Cardiac septum (tissue), 1 donor: Measurements from ENCODE around the gene KCNQ5. TPM values are rescaled to one million over a fixed set of nuclear protein-coding genes. Genes with fewer than 3 reads are reported as not detected.
"Not testable (repeated sequence)": the region's sequence is repeated elsewhere in the genome, so short reads cannot be mapped to it uniquely, and the experiment has no call there.

Experiments used
- DNase-seq: peaks from one replicate; pipeline ENCODE4 v3.0.0-alpha.2; 2020; ENCODE audit warnings: low spot score
- intact Hi-C: fragments of 100-400 bp; cut with DNase I; formaldehyde crosslinking; loops from one replicate; pipeline ENCODE4 v1.14.0; 2022
- total RNA-seq: library from RNA; stranded (reverse); fragmentation: NEBNext Ultra II Directional; extraction: Animal tissue kit (Norgen Biotek cat#: 25700); gene quantifications from one replicate; pipeline ENCODE4 v1.2.1, GENCODE V29; 2021
- donor health status: DM: no; HTN: no; CAD: no.

KCNQ5 gene
- total RNA-seq, 1 donor from 2014 or later, result not detected

DNA sequence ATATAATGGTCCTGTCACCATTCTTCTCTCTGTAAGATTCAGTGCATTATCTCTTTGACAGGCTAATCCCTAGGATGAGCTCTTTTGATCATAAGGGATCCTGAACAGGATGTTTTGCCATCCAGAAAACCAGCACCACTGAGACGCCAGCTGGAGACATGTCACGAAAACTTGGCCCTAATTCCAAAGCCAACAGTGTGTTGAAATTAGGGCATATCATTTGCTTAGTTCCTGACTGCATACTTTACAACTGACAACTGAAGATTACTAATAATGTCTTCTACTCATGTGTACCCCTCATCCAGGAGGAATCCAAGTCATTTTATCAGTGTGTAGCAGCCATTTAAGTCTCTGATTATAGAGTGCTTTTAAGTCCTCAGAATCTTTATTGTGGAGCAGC, 243.6 kb downstream of the KCNQ5 start:
- DNase-seq, result no peak
- intact Hi-C loops, result no loop called here

DNA sequence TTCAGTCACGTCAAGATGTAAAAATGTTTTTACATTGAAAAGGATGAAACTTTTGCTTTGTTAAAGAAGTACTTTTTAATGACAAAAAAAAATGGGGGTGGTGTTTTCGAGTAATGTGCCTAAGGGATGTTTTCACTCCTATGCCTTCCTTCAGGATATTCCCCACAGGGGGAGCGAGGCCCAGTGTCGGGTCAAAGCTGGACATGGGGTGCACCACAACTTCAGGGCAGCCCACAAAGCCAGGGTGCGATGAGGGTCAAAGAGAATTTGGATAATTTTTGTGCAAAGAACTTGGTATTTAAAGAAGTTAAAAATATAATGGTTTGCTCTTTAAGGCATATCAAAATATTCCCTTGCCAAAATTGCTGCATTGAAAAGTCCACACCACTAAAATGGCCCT, 247.8 kb downstream of the KCNQ5 start:
- intact Hi-C loops, result no loop called here
- DNase-seq, result no peak

DNA sequence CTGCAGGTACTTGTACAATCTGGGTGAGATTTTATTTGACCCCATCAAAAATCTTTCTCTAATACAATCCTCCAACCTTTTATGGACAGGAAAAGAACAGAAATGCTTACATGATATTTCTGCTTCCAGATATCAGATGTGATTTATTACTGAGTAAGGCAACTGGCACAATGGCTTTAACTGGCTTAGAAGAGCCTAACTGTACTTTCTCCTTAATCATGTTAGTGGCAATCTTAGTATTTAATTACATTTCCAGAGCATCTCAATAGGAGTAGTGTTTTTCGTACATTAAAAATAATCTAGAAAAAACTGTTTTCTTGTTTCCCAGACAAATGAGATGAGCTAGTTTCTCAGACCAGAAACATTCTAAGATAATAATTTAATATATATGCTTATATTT, 251.6 kb downstream of the KCNQ5 start:
- intact Hi-C loops, result no loop called here
- DNase-seq, result no peak

DNA sequence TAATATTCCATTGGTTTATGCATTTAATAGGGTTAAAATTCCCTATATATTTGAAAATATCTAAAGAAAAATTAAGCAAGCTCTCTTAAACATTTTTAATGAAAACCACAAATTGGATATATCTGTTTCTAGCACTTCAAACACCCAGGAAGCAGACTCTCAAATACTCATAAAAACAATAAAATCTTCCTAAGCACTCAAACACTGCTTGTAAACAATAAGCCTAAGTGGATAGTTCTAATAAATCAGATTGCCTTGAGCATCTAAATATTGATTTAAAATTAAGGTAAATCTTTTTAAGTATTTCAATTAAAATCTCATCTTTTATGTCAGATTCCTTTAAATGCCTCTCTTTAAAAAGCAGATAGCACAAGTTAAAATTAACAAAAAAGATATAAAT, 254.4 kb downstream of the KCNQ5 start:
- DNase-seq, result no peak
- intact Hi-C loops, result no loop called here

DNA sequence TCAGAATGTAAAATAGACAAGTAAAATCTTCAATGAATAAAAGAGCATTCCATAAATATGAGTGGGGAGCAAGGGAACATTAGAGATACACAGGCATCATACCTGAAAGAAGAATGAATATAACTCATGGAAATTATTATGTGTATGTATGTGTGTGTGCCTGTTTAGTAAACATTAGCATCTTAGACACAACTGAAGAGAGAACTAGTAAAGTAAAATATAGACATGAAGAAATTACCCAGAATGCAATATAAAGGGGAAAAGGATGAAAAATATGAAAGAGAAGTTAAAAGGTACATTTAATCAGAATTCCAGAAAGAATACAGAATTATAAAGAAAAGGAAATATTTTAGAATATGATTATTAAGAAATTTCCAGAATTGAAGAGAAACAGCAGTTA, 264.3 kb downstream of the KCNQ5 start:
- DNase-seq, result no peak
- intact Hi-C loops, result no loop called here

DNA sequence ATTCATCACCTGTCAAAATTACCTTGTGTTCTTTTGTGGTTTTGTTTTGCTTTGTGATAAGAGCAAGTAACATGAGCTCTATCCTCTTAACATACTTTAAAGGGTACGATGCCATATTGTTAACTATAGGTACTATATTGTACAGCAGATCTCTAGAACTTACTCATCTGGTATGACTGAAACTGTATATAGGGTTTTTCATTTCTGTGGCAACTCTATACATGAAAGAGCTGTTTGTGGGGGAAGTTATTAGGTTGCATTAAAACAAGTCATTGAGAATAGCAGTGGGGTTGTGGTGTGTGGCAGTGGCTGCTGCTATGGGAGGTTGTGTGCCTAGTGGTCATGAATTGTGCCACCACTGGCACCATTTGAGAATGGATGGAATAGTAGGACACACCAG, 268.4 kb downstream of the KCNQ5 start:
- intact Hi-C loops, result no loop called here
- DNase-seq, result no peak

DNA sequence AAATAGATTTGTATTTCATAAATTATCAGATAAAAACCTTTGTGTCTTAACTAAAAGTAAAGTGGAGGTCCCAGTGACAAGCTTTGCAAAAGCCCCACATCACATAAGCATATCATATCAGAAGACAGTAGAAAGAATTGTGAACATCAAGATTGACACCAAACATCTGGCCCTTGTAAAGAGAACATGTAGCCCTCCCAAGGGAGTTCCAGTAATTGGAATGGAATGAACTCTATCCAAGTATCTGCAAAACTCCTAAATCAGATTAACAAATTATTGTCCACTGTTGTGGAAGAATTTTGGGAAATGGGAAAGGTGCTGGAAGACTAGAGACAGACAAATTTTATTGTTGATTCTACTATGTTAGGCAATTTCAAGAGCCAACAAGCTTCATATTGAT, 268.8 kb downstream of the KCNQ5 start:
- intact Hi-C loops, result no loop called here
- DNase-seq, result no peak

DNA sequence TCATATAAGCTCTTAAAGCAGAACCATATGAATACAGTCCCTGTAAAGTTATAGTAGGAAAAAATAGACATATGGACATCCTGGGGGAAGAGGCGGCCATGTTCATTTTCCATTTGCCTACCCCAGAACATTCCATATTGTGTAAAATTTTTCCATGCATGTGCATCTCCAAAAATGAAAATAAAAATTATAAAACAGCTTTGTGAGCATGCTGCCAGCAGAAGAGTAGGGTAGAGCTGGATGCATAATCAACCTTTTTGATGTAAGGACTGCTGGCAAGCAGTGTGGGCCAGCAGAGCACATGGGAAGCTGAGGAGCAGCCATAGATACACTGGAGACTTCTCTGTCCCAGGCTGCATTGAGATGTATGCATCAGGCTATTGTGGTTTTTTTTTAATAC, 271.0 kb downstream of the KCNQ5 start:
- no peak for DNase-seq
- intact Hi-C loops, result no loop called here

DNA sequence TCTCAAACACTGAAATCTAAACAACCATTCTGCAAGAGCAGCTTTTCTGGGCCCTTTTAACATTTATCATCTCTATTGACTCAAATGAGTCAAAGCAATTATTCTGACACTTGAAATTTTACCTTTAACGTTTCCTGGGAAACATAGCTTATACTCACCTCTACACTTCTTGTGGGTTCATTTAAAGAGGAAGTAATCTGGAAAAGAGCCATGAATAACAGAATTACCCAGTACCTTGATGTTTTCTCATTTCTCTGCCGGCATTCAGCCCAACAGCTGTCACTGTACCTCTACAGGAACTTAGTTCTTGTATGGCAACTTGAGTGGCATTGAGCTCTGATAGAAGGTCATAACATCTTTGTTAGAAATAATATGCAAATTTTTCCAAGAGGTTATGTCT, 272.2 kb downstream of the KCNQ5 start:
- no peak for DNase-seq
- intact Hi-C loops, result no loop called here

DNA sequence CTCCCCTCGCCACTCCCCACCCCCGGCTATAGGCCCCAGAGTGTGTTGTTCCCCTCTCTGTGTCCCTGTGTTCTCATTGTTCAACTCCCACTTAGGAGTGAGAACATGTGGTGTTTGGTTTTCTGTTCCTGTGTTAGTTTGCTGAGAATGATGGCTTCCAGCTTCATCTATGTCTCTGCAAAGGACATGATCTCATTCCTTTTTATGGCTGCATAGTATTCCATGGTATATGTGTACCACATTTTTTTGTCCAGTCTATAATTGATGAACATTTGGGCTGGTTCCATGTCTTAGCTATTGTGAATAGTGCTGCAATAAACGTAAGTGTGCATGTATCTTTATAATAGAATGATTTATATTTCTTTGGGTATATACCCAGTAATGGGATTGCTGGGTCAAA, 276.4 kb downstream of the KCNQ5 start:
- DNase-seq, intact Hi-C loops: not testable (repeated sequence)

DNA sequence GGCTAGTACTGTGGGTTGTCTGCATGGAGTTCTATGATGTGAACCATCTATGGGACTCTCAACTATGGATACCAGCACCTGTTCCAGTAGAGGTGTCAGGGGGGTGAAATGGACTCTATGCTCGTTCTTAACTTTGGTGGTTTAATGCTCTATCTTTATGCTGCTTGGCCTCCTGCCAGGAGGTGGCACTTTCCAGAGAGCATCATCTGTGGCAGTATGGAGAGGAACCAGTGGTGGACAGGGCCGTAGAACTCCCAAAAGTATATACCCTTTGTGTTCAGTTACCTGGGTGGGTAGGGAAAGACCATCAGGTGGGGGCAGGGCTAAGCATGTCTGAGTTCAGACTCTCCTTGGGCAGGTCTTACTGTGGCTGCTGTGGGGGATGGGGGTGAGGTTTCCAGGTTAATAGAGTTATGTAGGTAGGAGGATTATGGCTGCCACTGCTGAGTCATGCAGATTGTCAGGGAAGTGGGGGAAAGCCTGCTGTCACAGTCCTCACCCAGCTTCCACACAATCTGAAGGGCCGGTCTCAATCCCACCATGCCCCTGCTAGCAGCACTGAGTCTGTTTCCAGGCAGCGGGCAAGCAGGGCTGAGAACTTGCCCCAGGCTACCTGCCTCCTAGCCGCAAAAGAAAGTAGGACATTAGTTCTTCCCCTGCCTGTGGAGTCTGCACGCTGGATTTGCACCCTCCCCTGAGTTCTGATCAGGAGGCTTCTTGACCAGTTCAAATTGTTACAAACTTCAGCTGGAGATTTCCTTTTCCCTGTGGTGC, 284.0 kb downstream of the KCNQ5 start:
- intact Hi-C loops, result no loop called here
- DNase-seq, result no peak

DNA sequence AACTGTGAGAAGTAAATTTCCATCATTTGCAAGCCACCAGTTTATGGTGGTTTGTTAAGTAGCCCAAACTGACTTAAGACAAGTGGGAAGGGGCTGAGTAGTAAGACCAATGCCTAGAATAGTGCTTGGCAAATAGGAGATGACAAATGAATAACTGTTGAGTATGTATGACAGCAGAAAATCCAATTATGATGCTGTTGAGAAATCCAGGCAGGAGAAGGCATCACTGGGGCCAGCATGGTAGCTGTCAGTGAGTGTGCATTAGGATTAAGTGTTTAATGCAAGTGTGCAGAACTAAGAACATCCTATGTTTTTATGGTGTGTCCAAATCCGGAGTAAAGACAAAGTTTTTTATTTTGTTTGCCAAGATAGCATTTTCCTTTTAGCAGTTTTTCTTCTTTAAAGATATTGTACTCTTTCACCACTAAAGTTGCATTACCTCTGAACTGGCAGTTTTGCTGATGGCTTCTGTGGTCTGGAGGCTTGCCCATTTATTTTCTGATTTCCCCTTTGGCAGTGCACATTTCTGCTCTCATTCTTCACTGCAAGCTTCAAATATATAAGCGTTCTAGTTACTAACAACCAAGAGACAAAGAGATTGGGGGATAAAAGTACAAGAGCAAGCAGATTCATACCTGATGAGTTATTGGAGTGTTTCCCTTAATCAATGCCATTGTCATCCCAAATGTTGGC, 289.7 kb downstream of the KCNQ5 start:
- intact Hi-C loops, result no loop called here
- DNase-seq, result no peak

DNA sequence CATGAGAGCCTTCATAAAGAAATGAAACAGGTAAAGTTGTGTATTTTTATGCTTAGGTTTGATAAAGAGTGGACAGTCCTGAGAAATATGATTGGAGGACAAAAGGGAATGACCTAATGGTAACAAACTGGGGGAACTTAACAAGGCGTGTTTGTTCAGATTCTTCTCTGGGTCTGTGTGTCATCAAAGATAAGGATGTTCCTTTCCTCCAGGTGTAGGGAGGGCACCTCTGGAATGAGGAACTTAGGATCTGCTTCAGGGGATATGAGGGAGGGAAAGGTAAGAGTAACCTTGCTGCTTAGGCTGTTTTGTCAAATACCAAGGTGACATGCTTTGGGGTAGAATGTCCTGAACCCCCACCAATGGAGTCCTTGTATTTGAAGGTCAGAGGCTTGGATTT, 291.9 kb downstream of the KCNQ5 start:
- intact Hi-C loops, result no loop called here
- no peak for DNase-seq

DNA sequence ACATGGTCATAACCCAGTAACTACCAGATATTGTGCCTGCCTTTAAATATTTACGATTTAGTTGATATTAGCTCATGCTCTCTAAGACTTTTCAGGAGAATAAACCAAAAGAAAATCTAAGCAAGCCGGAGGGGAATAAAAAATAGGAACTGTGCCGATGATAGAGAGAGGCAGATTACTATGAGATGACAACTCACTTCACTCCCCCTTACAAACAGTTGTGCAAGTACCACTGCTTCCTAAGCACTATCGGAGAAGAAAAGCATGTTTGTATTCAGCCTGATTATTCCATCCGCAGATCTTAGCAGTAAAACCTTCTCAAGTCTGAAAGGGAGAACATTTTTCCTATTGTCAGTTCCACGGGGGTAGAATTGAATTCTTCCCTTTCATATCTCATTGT, 294.4 kb downstream of the KCNQ5 start:
- DNase-seq, result no peak
- intact Hi-C loops, result no loop called here

DNA sequence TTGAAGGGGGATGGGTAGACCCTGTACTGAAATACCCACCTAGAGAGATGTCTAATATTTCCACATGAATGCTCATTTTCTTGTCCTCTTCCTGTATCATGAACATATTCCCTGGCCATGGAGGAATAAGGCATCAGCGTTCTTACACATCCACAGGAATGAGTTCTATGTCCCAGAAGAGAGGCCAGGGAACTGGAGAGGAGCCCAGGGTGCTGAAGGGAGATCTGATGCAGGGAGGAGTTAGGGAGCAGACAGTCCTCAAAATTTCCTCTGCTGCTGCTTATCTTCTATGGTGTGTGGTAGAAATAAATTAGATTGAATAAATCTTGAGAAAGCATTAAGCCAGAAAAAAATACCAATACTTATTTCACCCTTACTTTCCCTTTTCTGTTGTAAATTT, 295.0 kb downstream of the KCNQ5 start:
- intact Hi-C loops, result no loop called here

DNA sequence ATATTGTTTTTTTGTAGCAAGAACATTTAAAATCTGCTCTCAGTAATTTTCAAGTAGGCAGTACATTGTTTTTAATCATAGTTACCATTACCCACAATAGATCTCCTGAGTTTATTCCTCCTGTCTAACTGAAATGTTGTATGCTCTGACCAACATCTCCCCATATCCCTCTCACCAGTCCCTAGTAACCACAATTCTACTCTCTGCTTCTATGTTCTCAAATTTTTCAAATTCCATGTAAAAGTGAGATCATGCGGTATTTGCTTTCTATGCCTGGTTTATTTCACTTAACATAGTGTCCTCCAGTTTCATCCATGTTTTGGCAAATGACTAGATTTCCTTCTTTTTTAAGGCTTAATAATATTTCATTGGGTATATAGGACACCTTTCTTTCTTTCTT, 300.5 kb downstream of the KCNQ5 start:
- DNase-seq, result no peak
- intact Hi-C loops, result no loop called here

More for the DNA sequence above, 295.0 kb downstream of the KCNQ5 start:
- DNase-seq, result no peak

DNA sequence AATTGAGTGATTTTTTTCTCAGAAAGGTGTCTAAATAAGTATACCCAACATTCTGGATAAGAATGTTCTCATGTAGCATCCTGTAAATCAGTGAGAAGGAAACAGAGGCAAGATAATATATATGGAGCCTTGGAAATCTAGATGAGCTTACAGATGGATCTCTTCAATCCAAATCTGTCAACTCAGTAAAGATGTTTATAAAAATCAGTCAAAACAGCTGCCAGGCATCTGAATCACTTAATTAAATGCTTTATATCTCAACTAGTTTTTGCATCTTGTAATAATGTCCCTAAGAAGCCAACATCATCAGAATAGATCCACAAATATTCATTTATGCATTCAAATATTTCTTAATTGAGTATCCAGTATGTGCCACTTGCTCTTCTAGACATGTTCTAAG, 303.3 kb downstream of the KCNQ5 start:
- intact Hi-C loops, result no loop called here
- DNase-seq, result no peak

DNA sequence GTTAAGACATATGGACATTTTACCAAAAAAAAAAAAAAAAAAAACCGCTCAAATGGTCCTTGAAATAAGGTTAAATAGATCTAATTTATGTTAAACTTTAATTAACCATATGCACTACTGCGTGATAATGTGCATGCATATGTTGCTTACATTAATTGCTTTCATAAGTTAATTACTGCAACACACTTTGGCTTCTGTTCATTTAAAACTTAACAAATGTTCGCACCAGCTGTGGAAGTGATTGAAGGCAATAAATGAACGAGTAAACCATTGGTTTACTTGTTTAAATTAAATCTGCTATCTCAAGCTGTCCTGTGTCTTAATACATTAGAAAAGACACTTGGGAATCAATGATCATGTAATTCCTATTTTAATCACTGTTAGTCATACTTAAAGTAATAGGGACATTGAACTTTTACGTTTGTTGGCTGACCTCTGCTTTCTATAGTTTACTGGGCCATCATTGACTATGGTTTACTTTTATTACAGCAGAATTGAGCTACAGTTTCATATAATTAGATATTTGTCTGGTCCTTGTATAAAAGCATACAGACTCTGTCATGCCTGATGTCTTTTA, 308.8 kb downstream of the KCNQ5 start:
- DNase-seq, result no peak
- intact Hi-C loops, result no loop called here

DNA sequence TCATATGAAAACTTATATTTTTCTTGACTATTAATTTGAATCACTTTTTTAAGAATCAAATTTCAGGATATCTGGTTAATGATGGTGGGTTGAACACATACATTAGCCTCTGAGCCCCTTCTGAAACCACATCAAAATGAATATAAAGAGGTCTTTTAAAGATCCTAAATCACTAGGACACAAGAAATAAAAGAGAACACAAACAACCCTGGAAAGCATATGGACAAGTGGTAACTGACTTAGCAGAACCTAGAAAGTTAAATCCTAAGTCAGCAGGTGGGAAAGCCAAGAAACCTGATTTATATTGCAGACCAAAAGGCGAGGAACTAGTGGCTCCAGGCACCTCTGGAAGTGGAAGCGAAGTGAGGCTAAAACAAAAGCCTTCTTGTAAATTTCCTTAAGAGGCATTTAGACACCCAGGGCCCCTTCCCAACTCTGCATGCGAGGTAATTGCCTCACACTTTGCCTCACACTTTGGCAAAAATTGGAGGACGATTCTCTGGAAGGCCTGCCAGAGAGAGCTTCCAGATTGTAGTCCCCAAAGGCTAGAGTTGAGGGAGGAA, 309.5 kb downstream of the KCNQ5 start:
- no peak for DNase-seq
- intact Hi-C loops, result no loop called here

DNA sequence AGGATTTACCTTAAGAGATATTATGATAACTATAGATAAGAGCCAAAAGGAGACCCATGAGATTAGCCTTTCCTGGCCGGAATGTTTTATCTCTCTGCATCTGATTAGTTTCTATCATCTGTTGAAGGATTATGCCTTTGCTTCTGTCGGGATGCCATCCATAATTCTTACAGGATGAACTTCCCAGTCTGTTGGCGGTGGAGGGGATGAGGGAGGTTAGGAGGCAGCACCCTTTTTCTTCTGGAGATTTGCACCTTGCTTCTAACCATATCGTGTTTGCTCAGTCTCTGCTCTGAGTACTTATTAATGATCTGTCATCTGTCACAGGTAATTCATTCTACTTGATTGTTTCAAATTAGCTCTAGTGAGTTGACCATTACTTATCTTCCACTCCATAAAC, 311.4 kb downstream of the KCNQ5 start:
- DNase-seq, result no peak
- intact Hi-C loops, result no loop called here
